Naive thymus-derived CD8-positive, alpha-beta T cell (primary cell): Measurements from ENCODE around the gene OR51L1. TPM values are rescaled to one million over a fixed set of nuclear protein-coding genes. Genes with fewer than 3 reads are reported as not detected.

Experiments used
- polyA plus RNA-seq, 3 donors: library from polyadenylated mRNA; unstranded; fragments of 300-500 nt; fragmentation: Illumina TruSeq; gene quantifications; one replicate each; pipeline ENCODE4 v1.2.3, GENCODE V29; 2021
- total RNA-seq, 8 experiments: library from RNA in 2 of 8; stranded (reverse) in 2 of 8; gene quantifications; one replicate each; pipeline ENCODE4 v1.2.3 and lab custom pipeline; 2021 to 2026

Gene OR51L1
- total and polyA plus RNA-seq, 5 experiments from 2014 or later, result not detected

Other genes with a start within 250 kb of the OR51L1 start
- not detected for gene OR51F1, start 224.9 kb upstream of the OR51L1 start, total RNA-seq
- gene OR51F1, start 224.9 kb upstream of the OR51L1 start, polyA plus RNA-seq, result not detected
- gene OR52R1, start 190.5 kb upstream of the OR51L1 start, total RNA-seq, result not detected
- not detected for gene OR52R1, start 190.5 kb upstream of the OR51L1 start, polyA plus RNA-seq
- gene OR51F2, start 173.5 kb upstream of the OR51L1 start, total RNA-seq, result not detected
- gene OR51F2, start 173.5 kb upstream of the OR51L1 start, polyA plus RNA-seq, result not detected
- gene OR51S1, start 145.6 kb upstream of the OR51L1 start, total RNA-seq, result not detected
- not detected for gene OR51S1, start 145.6 kb upstream of the OR51L1 start, polyA plus RNA-seq
- not detected for gene OR51T1, start 113.0 kb upstream of the OR51L1 start, total RNA-seq
- not detected for gene OR51T1, start 113.0 kb upstream of the OR51L1 start, polyA plus RNA-seq
- gene OR51A7, start 91.1 kb upstream of the OR51L1 start, total RNA-seq, result not detected
- not detected for gene OR51A7, start 91.1 kb upstream of the OR51L1 start, polyA plus RNA-seq
- gene OR51G2, start 75.5 kb upstream of the OR51L1 start, total RNA-seq, result not detected
- not detected for gene OR51G2, start 75.5 kb upstream of the OR51L1 start, polyA plus RNA-seq
- not detected for gene OR51G1, start 70.5 kb upstream of the OR51L1 start, total RNA-seq
- gene OR51G1, start 70.5 kb upstream of the OR51L1 start, polyA plus RNA-seq, result not detected
- gene OR51A4, start 47.2 kb upstream of the OR51L1 start, total RNA-seq, result not detected
- gene OR51A4, start 47.2 kb upstream of the OR51L1 start, polyA plus RNA-seq, result not detected
- not detected for gene OR51A2, start 39.1 kb upstream of the OR51L1 start, total RNA-seq
- gene OR51A2, start 39.1 kb upstream of the OR51L1 start, polyA plus RNA-seq, result not detected
- not detected for gene OR52J3, start 51.7 kb downstream of the OR51L1 start, total RNA-seq
- gene OR52J3, start 51.7 kb downstream of the OR51L1 start, polyA plus RNA-seq, result not detected
- gene OR52E2, start 64.8 kb downstream of the OR51L1 start, total RNA-seq, result not detected
- not detected for gene OR52E2, start 64.8 kb downstream of the OR51L1 start, polyA plus RNA-seq
- gene OR52E1, start 74.7 kb downstream of the OR51L1 start, total RNA-seq, result not detected
- not detected for gene OR52E1, start 74.7 kb downstream of the OR51L1 start, polyA plus RNA-seq
- not detected for gene OR52A5, start 143.5 kb downstream of the OR51L1 start, total RNA-seq
- gene OR52A5, start 143.5 kb downstream of the OR51L1 start, polyA plus RNA-seq, result not detected
- not detected for gene OR52A1, start 159.9 kb downstream of the OR51L1 start, total RNA-seq
- not detected for gene OR52A1, start 159.9 kb downstream of the OR51L1 start, polyA plus RNA-seq
- gene OR51V1, start 205.8 kb downstream of the OR51L1 start, total RNA-seq, result not detected
- not detected for gene OR51V1, start 205.8 kb downstream of the OR51L1 start, polyA plus RNA-seq
- not detected for gene HBB, start 232.2 kb downstream of the OR51L1 start, total RNA-seq
- gene HBB, start 232.2 kb downstream of the OR51L1 start, polyA plus RNA-seq, result under 1 TPM in 2 of 3 donors, not detected in 1; 0.88 to 0.89 TPM
- gene HBD, start 239.6 kb downstream of the OR51L1 start, total RNA-seq, result not detected
- not detected for gene HBD, start 239.6 kb downstream of the OR51L1 start, polyA plus RNA-seq